ENCODE results near the gene MARF1.

DNA sequence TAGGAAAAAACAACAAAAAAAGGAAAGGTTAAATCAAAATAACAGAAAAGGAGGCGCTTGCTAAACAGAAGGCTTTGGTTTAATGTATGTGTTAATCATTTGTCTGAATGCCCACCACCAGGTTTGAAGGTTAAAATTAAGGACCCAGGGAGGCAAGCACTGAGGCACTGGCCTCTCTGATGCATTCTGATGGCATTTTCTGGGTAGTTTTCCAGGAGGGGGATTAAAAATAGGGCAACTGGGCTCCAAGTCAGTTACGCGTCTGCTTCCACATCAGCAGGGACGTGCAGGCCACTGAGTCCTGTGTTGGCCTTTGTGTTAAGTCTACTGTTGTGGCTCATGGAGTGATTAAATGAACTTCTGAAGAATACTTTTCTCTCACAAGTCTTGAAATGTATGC, 26.9 kb downstream of the MARF1 start:
- TF ChIP-seq POLR2A (IDR thresholded peaks at IDR 0.05; ENCODE audit: low read depth, low read length) (no peak), POLR2AphosphoS5 (IDR thresholded peaks at IDR 0.05; ENCODE audit: low read depth, low read length) (no peak)

Data from GM12891 (cell line).